G401 (cell line): ENCODE data around the gene BECN2. TPM values are rescaled to one million over a fixed set of nuclear protein-coding genes. Genes with fewer than 3 reads are reported as not detected.

Experiments
- DNase-seq: peaks from one replicate; pipeline ENCODE4 v3.0.0-alpha.2; 2015; ENCODE audit warnings: low spot score
- in situ Hi-C: cut with HindIII; loops from 2 replicates; pipeline ENCODE4 v1.10.0; 2016; ENCODE audit warnings: low sequenced_read_pairs, mixed read lengths
- total RNA-seq: library from RNA; depleted of rRNA; stranded (reverse); fragments of >200 nt; shearing (Covaris generic); gene quantifications from 2 replicates; pipeline ENCODE4 v1.2.3, GENCODE V29; 2014; rRNA removed

BECN2 gene
- total RNA-seq, result not detected in 2 replicates

GRCh38 chr1:241957692-241958494 lies at the start of gene BECN2:
Gene BECN2 (plus strand): TSS chr1:241957767. CDS start chr1:241957767, 0 bp downstream.
- in situ Hi-C loops, result no loop called here
- DNase-seq, result no peak

GRCh38 chr1:241916196-241916595 lies 41.4 kb upstream of the BECN2 start:
- no peak for DNase-seq
- in situ Hi-C loops, result no loop called here

- in situ Hi-C loops, result no loop called here
- no peak for DNase-seq
Measured at GRCh38 chr1:241917487-241917886, 40.1 kb upstream of the BECN2 start.

DNA sequence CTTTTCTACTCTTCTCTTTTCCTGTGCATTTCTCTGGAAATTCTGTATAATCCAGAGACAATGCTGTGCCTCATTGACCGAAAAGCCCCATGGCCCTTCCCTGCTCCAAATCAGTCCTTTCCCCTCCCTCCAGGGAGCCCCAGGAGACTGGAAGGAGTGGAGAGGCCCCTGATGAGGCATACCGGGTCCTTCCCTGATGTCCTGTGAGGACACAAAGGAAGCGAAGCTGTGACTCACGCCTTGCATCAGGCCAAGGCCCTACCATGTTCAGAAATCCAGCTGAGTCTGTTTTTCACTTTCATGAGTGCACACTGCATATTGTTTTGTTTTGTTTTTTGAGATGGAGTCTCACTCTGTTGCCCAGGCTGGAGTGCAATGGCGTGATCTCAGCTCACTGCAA lies 38.7 kb upstream of the BECN2 start:
- DNase-seq, result no peak
- in situ Hi-C loops, result no loop called here

DNA sequence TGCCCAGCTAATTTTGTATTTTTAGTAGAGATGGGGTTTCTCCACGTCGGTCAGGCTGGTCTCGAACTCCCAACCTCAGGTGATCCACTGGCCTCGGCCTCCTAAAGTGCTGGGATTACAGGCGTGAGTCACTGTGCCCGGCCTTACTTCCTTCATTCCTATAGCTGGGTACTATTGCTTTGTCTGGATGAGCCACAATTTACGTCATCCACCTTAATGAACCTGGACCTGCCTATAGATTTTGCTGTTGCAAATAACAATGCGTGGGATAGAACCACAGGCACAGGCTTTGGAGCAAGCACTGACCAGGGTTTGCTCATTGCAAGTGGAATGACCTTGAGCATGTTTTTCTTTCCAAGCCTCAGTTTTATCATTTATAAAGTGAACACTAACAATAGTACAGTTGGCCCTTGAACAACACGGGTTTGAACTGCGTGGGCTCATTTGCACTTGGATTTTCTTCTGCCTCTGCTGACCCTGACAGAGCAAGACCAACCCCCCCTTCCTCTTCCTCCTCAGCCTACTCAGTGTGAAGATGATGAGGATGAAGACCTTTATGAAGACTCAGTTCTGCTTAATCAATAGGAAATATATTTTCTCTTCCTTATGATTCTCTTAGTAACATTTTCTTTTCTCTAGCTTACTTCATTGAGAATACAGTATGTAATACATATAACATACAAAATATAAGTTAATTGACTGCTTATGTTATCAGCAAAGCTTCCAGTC lies 33.3 kb upstream of the BECN2 start:
- DNase-seq, result no peak
- in situ Hi-C loops, result no loop called here

- in situ Hi-C loops, result no loop called here
- no peak for DNase-seq
Measured at GRCh38 chr1:241926141-241926540, 31.4 kb upstream of the BECN2 start.

DNA sequence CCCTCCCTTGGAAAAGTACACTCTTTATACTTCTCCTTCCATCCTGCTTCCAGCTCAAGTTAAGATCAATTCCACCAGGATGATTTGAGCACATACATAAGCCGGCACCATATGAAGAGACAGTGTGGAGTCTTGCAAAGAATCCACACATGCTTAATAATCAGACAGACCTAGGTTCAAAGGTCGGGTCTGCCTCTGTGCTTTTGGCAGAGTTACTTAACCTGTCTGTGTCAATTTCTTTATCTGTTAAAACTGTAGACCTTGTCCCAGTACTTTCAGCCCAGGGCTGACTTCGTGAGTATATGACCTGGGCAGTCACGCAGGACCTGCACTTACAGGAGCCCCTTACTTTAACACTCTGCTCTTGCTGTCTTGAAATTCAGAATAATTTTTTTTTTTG lies 30.2 kb upstream of the BECN2 start:
- no peak for DNase-seq
- in situ Hi-C loops, result no loop called here

DNA sequence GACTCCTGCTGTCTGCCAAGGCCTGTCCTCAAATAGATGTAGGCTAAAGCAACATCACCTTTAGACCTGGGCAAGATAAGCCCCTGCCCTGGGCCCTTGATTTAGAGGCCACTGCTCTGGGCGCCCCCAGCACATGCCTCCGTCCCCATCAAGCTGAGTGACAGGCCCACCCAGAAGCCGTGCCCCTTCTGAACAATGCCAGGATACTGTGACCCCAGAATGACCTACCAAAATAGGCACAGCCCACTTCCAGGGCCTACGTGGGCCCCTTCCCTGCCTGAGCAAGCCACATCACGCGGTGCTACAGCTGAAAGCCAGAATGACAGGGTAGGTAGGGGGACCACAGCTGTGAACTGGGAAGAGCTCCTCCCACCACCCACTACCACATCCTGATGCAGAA lies 24.7 kb upstream of the BECN2 start:
- no peak for DNase-seq
- in situ Hi-C loops, result no loop called here

DNA sequence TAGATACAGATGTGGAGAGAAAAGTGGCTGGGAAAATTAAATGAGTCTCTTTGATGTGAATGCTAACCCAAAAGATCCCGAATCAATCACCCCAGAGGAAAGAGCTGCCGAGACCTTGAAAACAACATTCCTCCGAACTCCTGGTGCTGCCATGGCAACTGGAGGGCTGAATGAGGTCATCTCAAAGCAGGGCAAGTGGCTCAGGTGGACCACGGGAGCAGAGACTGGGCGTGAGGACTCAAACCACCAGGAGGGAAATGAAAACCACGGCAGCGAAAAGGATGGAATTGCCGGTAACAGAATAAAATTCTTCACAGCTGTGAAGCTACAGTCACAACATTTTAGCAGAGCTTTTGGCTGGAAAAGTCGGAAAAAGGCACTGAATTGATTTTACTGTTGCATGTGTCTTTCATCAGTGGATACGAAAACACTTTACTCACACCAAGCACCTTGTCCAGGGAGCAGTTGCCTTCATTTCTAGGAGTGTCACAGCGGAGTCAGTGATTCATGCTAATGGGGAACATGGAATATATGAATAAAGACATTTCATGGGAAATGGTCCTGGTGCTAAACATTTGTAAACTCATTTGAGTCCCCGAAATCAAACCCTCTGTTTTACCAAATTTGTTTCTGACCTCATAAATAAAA lies 23.2 kb upstream of the BECN2 start:
- peak; percentile 92 for DNase-seq

GRCh38 chr1:241934866-241935265 lies 22.7 kb upstream of the BECN2 start:
- DNase-seq, result peak; percentile 53
- in situ Hi-C loops, result no loop called here

More for the DNA sequence above, 23.2 kb upstream of the BECN2 start:
- in situ Hi-C loops, result no loop called here

GRCh38 chr1:241939798-241940197 lies 17.8 kb upstream of the BECN2 start:
- in situ Hi-C loops, result no loop called here
- no peak for DNase-seq

DNA sequence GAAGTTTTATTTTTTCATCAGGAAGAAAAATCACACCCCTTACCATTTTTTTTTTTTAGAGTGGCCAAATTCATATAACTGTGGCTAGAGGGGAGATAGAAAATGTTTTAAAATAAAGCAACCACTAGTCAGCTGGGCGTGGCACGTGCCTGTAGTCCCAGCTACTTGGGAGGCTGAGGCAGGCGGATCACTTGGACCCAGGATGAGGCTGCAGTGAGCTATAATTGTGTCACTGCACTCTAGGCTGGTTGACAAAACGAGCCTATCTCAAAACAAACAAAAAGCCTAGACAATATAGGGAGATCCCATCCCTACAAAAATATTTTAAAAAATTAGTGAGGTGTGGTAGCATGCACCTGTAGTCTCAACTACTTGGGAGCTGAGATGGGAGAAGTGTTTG lies 14.8 kb upstream of the BECN2 start:
- in situ Hi-C loops, result no loop called here
- no peak for DNase-seq

GRCh38 chr1:241944300-241944699 lies 13.3 kb upstream of the BECN2 start:
- DNase-seq, result no peak
- in situ Hi-C loops, result no loop called here

- no peak for DNase-seq
- in situ Hi-C loops, result no loop called here
Measured at GRCh38 chr1:241947354-241947753, 10.2 kb upstream of the BECN2 start.

- no peak for DNase-seq
- in situ Hi-C loops, result no loop called here
Measured at GRCh38 chr1:241950390-241950789, 7.2 kb upstream of the BECN2 start.

GRCh38 chr1:241962153-241962552 lies 4.6 kb downstream of the BECN2 start:
- no peak for DNase-seq
- in situ Hi-C loops, result no loop called here

- in situ Hi-C loops, result no loop called here
- DNase-seq, result no peak
Measured at GRCh38 chr1:241963722-241964121, 6.2 kb downstream of the BECN2 start.

DNA sequence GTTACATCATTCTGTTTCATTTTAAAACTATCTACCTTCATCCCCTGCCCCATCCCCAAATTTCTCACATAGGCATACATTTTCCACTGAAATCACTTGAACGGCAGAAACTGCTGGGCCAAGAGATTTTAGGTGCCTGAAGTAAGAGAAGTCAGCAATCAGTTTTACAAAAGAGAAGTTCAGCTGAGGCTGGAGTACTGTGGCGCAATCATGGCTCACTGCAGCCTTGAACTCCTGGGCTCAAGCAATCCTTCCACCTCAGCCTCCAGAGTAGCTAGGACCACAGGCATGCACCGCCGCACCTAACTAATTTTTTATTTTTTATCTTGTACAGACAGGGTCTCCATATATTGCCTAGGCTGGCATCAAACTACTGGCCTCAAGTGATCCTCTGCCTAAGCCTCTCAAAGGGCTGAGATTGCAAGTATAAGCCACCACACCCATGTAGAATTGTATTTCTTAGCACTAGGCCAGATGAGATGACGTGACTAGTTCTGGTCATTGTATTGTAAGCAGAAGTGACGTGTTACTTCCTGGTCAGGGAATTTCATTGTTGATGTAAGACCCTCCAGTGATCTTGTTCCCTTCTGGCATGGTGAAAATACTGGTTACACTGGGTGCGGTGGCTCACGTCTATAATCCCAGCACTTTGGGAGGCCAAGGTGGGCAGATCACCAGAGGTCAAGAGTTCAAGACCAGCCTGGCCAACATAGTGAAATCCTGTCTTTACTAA lies 7.1 kb downstream of the BECN2 start:
- in situ Hi-C loops, result no loop called here
- no peak for DNase-seq

GRCh38 chr1:241968611-241969010 lies 11.0 kb downstream of the BECN2 start:
- in situ Hi-C loops, result no loop called here
- no peak for DNase-seq
